ENCODE measurements around the gene SNAPC2.

- TF ChIP-seq POLR2AphosphoS5 (IDR thresholded peaks at IDR 0.05) (no peak), CTCF (IDR thresholded peaks at IDR 0.05) (no peak), POLR2A (IDR thresholded peaks at IDR 0.05) (no peak)
These were observed 51.7 kb downstream of the SNAPC2 start for GRCh38 chr19:7971553-7972520.
